Activated CD8-positive, alpha-beta memory T cell treated with anti-CD3 and anti-CD28 coated beads, Interleukin-2, amount 50 U/mL, for 1 hour (primary cell): ENCODE measurements around the gene MBP.

Experiments used
- DNase-seq: peaks from one replicate; pipeline ENCODE4 v3.0.0-alpha.2; 2020; ENCODE audit errors: extremely low read depth

Gene MBP

GRCh38 chr18:77151033-77151771 is 18.6 kb upstream of the MBP start:
- DNase-seq, result no peak

- no peak for DNase-seq
Measured at GRCh38 chr18:77150588-77150987, 18.0 kb upstream of the MBP start.

GRCh38 chr18:77148289-77148688 is 15.7 kb upstream of the MBP start:
- no peak for DNase-seq

GRCh38 chr18:77147418-77147852 is 14.9 kb upstream of the MBP start:
- no peak for DNase-seq

- DNase-seq, result no peak
Measured at GRCh38 chr18:77146249-77147080, 13.9 kb upstream of the MBP start.

GRCh38 chr18:77145364-77145901 is 12.8 kb upstream of the MBP start:
- no peak for DNase-seq

- DNase-seq, result no peak
Measured at GRCh38 chr18:77144451-77145118, 12.0 kb upstream of the MBP start.

GRCh38 chr18:77144046-77144445 is 11.5 kb upstream of the MBP start:
- no peak for DNase-seq

GRCh38 chr18:77143196-77143595 is 10.6 kb upstream of the MBP start:
- DNase-seq, result no peak

GRCh38 chr18:77141401-77142118 is 9.0 kb upstream of the MBP start:
- DNase-seq, result no peak

- DNase-seq, result no peak
Measured at GRCh38 chr18:77140439-77141109, 8.0 kb upstream of the MBP start.

- no peak for DNase-seq
Measured at GRCh38 chr18:77140030-77140429, 7.4 kb upstream of the MBP start.

GRCh38 chr18:77139619-77140018 is 7.0 kb upstream of the MBP start:
- no peak for DNase-seq

- no peak for DNase-seq
Measured at GRCh38 chr18:77138270-77138669, 5.7 kb upstream of the MBP start.

- no peak for DNase-seq
Measured at GRCh38 chr18:77137851-77138250, 5.3 kb upstream of the MBP start.

- DNase-seq, result no peak
Measured at GRCh38 chr18:77136871-77137665, 4.5 kb upstream of the MBP start.

- DNase-seq, result no peak
Measured at GRCh38 chr18:77136076-77136718, 3.6 kb upstream of the MBP start.

- no peak for DNase-seq
Measured at GRCh38 chr18:77135339-77136075, 2.9 kb upstream of the MBP start.

- DNase-seq, result no peak
Measured at GRCh38 chr18:77134611-77135010, 2.0 kb upstream of the MBP start.
